GM12873 (cell line): ENCODE data around the gene ZFAND6.

ENCODE experiments used
- CTCF ChIP-seq: IDR thresholded peaks from 2 replicates; pipeline ENCODE4 v1.5.1; 2012; ENCODE audit warnings: low read depth, mild to moderate bottlenecking, moderate library complexity, low read length, control low read depth; ENCODE audit not compliant: insufficient read depth; ENCODE audit errors: missing control alignments

The ZFAND6 gene

GRCh38 chr15:80183306-80183705 lies 123.8 kb downstream of the ZFAND6 start:
- TF ChIP-seq CTCF = no peak

- no peak for TF ChIP-seq CTCF
Measured at GRCh38 chr15:80183886-80184285, 124.4 kb downstream of the ZFAND6 start.

- no peak for TF ChIP-seq CTCF
Measured at GRCh38 chr15:80184554-80184953, 125.1 kb downstream of the ZFAND6 start.

- no peak for TF ChIP-seq CTCF
Measured at GRCh38 chr15:80185152-80185551, 125.7 kb downstream of the ZFAND6 start.

GRCh38 chr15:80186066-80186465 lies 126.6 kb downstream of the ZFAND6 start:
- TF ChIP-seq CTCF = no peak

- no peak for TF ChIP-seq CTCF
Measured at GRCh38 chr15:80186597-80186996, 127.1 kb downstream of the ZFAND6 start.
